Body of pancreas (tissue), 4 donors: ENCODE results near the gene LPIN2. TPM values are rescaled to one million over a fixed set of nuclear protein-coding genes. Genes with fewer than 3 reads are reported as not detected.
A peak's percentile ranks its signal among the peaks of the same experiment; 100 is the strongest.
"Not testable (repeated sequence)": the region's sequence is repeated elsewhere in the genome, so short reads cannot be mapped to it uniquely, and the experiment has no call there.

Source experiments
- ATAC-seq: fragments of 150-250 bp; one replicate; pipeline ENCODE4 v1.9.1; 2016
- DNase-seq, 4 donors: peaks; one replicate each; pipeline ENCODE4 v3.0.0-alpha.2; 2019
- H3K27ac ChIP-seq, 4 donors: fragments of 200-600 bp; sonication (generic); 1 replicate in 3 of 4; 2 replicates in 1 of 4; pipeline versions ENCODE4 v1.5.1 to v1.6.1; 2016 to 2019; ENCODE audit warnings: mild to moderate bottlenecking in 1 of 4, mixed read lengths in 1 of 4, moderate library complexity in 1 of 4
- H3K27me3 ChIP-seq, 2 donors: fragments of 200-600 bp; sonication (generic); one replicate each; pipeline ENCODE4 v1.6.0; 2016; ENCODE audit warnings: mild to moderate bottlenecking in 1 of 2
- H3K36me3 ChIP-seq, 2 donors: fragments of 200-600 bp; sonication (generic); replicated peaks in 1 of 2; 2 replicates each; pipeline ENCODE4 v1.5.1; 2016; ENCODE audit warnings: low read depth in 2 of 2; ENCODE audit not compliant: insufficient read depth in 1 of 2
- H3K4me1 ChIP-seq: fragments of 200-600 bp; sonication (generic); one replicate; pipeline ENCODE4 v1.6.0; 2016
- H3K4me3 ChIP-seq, 2 donors: fragments of 200-600 bp; sonication (generic); 1 replicate in 1 of 2; 2 replicates in 1 of 2; pipeline ENCODE4 v1.5.1; 2016 to 2019
- H3K9me3 ChIP-seq, 3 donors: fragments of 200-600 bp; sonication (generic); 1 replicate in 2 of 3; 2 replicates in 1 of 3; pipeline ENCODE4 v1.5.1; 2016
- CTCF ChIP-seq, 7 experiments: fragments of 450-650 bp in 4 of 7; fragments of 200-600 bp in 3 of 7; sonication (generic) in 3 of 7; IDR thresholded peaks; one replicate each; pipeline ENCODE4 v1.5.1; 2016 to 2019; ENCODE audit warnings: antibody characterized with exemption in 7 of 7
- POLR2A ChIP-seq, 3 donors: fragments of 450-650 bp; IDR thresholded peaks; one replicate each; pipeline ENCODE4 v1.6.1; 2016; ENCODE audit warnings: antibody characterized with exemption in 3 of 3, mild to moderate bottlenecking in 2 of 3
- WGBS, 2 donors: methylation state at CpG; one replicate each; pipeline ENCODE4 v1.1.5; 2017; 5-methylcytosine and 5-hydroxymethylcytosine counted together
- intact Hi-C: fragments of 100-400 bp; cut with DNase I; formaldehyde crosslinking; loops from one replicate; pipeline ENCODE4 v1.15.1; 2023
- total RNA-seq, 2 donors: library from RNA; depleted of rRNA; stranded (reverse); fragments of >200 nt; gene quantifications; one replicate each; pipeline ENCODE4 v1.1.0, GENCODE V29; 2016

Gene LPIN2
- total RNA-seq, 2 donors from 2014 or later: 10.9 to 35.3 TPM

- 75 to 83% methylated on average over 11 of the region's 11 CpGs for WGBS, 2 donors
- H3K4me3 ChIP-seq: no peak overlapping the region
- ATAC-seq (no peak), DNase-seq (no peak)
- intact Hi-C loops: no loop called here
- no peaks in the 10 kb centered on the region for H3K9me3 ChIP-seq
- no peak for TF ChIP-seq CTCF (IDR thresholded peaks at IDR 0.05)
- TF ChIP-seq POLR2A (IDR thresholded peaks at IDR 0.05): no peak
- no peaks in the 10 kb centered on the region for H3K4me1 ChIP-seq
- H3K27me3 ChIP-seq: no peaks in the 10 kb centered on the region
- no peaks in the 10 kb centered on the region for H3K36me3 ChIP-seq
- H3K27ac ChIP-seq: no peak overlapping the region
Measured at GRCh38 chr18:3027370-3027891, 14.5 kb upstream of the LPIN2 start.

GRCh38 chr18:3025544-3025943, 12.6 kb upstream of the LPIN2 start:
- ATAC-seq (no peak), DNase-seq (no peak)
- TF ChIP-seq CTCF (IDR thresholded peaks at IDR 0.05): no peak
- H3K9me3 ChIP-seq: no peaks in the 10 kb centered on the region
- no peak overlapping the region for H3K4me3 ChIP-seq
- no peaks in the 10 kb centered on the region for H3K27me3 ChIP-seq
- no peak overlapping the region for H3K27ac ChIP-seq
- intact Hi-C loops: no loop called here
- WGBS, 2 donors: 65 to 67% methylated on average over 2 of the region's 2 CpGs
- H3K4me1 ChIP-seq: no peaks in the 10 kb centered on the region
- H3K36me3 ChIP-seq: no peaks in the 10 kb centered on the region

GRCh38 chr18:3023603-3024002, 10.7 kb upstream of the LPIN2 start:
- ATAC-seq, H3K4me1 ChIP-seq, intact Hi-C loops, H3K9me3 ChIP-seq, DNase-seq, H3K27me3 ChIP-seq, H3K4me3 ChIP-seq, H3K36me3 ChIP-seq, H3K27ac ChIP-seq: not testable (repeated sequence)
- 94 to 95% methylated on average over 2 to 3 of the region's 5 CpGs for WGBS, 2 donors

- peaks cover 11% of the 10 kb centered on the region for H3K4me1 ChIP-seq
- DNase-seq (no peak), ATAC-seq (no peak)
- intact Hi-C loops: no loop called here
- peak overlapping the region in 1 of 4 donors; percentile 49 for H3K27ac ChIP-seq
- H3K9me3 ChIP-seq: no peaks in the 10 kb centered on the region
- no peaks in the 10 kb centered on the region for H3K36me3 ChIP-seq
- H3K27me3 ChIP-seq: no peaks in the 10 kb centered on the region
- no peak for TF ChIP-seq CTCF (IDR thresholded peaks at IDR 0.05)
- peak in 1 of 3 donors; percentile 45 for TF ChIP-seq POLR2A (IDR thresholded peaks at IDR 0.05)
- 51 to 63% methylated on average over 3 of the region's 3 CpGs for WGBS, 2 donors
- no peak overlapping the region for H3K4me3 ChIP-seq
Measured at GRCh38 chr18:3016585-3017297, 3.8 kb upstream of the LPIN2 start.

- Histone ChIP-seq H3K27me3 (no peaks in the 10 kb centered on the region), H3K4me3 (no peak overlapping the region), H3K9me3 (no peaks in the 10 kb centered on the region), H3K27ac (peak overlapping the region in 2 of 4 donors; percentile 35 to 71), H3K36me3 (no peaks in the 10 kb centered on the region), H3K4me1 (peaks cover 20% of the 10 kb centered on the region)
- intact Hi-C loops: no loop called here
- 73 to 81% methylated on average over 4 of the region's 4 CpGs for WGBS, 2 donors
- ATAC-seq (no peak), DNase-seq (no peak)
- TF ChIP-seq POLR2A (IDR thresholded peaks at IDR 0.05) (no peak), CTCF (IDR thresholded peaks at IDR 0.05) (no peak)
Measured at GRCh38 chr18:3015851-3016250, 2.9 kb upstream of the LPIN2 start.
